GM18505 (cell line): ENCODE results near the gene ADGRL1.
"Not testable (repeated sequence)": the region's sequence is repeated elsewhere in the genome, so short reads cannot be mapped to it uniquely, and the experiment has no call there.

Source experiments
- ATAC-seq: cut with Tn5 transposase; IDR thresholded peaks from one replicate; pipeline ENCODE4 v1.9.1; 2021; ENCODE audit not compliant: unreplicated experiment
- POLR2A ChIP-seq: IDR thresholded peaks from 4 replicates; pipeline ENCODE4 v1.6.1; 2011; ENCODE audit warnings: borderline replicate concordance; ENCODE audit not compliant: insufficient read depth, insufficient read length; ENCODE audit errors: extremely low read depth

ADGRL1 gene

DNA sequence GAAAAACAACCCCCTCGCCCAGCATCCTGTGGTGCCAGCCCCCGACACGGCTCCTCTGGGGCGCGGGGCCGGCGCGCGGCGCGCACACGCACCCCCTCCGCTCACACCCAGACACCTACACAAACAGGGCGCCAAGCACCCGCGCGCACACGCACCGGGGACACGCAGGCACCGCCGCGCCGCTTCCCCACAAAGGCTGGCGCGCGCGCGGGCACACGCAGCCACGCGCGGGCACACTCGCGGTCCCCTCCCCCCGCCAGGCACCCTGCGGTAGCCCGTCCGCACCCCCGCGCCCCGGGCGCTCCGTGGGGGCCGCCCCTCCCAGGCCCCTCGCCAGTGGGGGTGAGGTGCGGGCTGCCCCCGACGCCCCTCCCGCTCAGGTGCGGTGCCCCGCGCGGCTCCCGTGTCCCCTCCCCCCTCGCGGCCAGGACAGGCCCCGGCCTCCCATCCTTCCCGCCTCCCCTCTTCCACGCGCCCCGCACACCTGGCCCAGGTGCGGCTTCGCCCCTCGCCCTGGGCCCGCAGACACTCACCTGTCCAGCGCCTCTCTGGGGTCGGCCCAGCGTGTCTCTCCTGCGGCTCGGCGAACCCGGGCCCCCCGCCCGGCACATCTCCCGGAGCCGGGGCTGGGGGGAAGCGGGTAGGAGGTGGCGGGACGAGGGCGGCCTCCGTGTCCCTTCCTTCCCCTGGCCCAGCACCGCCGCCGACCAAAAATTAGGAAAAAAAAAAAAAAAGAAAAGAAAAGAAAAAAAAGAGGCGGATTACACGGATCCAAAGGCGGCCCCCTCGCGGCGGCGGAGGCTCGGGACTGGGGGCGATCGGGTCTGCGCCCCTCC, at the start of gene ADGRL1:
Gene ADGRL1 (minus strand): TSS at position 718 of the 836 bp plus-strand sequence. CDS start 22,567 bp downstream, outside the sequence.
- ATAC-seq, result not testable (repeated sequence)

DNA sequence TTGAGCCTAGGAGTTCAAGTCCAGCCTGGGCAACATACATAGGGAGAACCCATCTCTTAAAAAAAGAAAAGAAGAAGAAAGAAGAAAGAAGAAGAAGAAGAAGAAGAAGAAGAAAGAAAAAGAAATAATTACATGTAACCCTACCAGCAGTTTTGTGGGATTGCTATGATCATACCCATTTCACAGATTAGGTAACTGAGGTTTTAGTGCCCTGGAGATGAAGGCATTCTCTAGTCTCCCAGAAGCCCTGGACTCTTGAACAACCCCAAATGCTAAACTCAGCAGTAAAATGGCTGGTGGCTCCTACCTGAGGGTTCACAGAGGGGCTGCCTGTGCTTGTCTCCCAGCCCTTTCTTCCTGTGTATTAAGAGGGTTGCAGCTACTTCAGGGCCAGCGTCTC, 49.3 kb upstream of the ADGRL1 start:
- ATAC-seq, result not testable (repeated sequence)

DNA sequence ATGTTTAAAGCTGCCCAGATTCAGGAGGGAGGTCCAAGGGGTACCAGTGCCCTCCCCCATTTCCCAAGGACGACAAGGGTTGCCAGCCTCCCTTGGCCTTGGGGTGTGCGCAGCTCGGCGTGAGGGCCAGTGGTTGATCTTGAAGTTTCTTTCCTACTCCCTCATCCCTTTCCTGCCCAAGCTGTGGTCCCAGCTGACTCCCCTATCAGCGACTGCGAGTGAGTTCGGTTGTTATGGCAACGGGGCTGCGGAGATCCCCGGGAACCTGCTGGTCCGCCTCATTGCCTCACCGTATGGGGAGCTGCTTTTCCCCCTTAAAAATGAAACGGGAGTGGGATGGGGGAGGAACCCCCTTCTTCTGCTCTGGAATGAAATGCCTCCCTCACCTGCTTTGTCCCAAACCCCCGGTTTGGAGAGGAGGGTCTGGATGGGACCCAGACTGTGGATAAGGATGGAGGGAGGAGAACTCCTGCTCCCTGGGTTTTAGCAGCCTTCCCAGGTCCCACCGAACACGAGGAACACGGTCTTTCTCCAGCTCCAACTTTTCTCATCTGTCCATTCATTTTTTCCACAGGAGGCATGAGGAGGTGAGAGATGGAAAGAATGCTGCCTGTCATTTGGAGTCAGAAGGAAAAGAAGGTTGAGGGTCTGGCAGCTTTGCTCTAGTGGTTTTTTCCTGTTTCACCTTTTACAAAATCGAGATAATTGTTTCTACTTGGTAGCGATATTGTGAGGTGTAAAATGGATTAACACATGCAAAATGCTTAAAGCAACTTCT, 48.0 kb upstream of the ADGRL1 start:
- ATAC-seq, result not testable (repeated sequence)

DNA sequence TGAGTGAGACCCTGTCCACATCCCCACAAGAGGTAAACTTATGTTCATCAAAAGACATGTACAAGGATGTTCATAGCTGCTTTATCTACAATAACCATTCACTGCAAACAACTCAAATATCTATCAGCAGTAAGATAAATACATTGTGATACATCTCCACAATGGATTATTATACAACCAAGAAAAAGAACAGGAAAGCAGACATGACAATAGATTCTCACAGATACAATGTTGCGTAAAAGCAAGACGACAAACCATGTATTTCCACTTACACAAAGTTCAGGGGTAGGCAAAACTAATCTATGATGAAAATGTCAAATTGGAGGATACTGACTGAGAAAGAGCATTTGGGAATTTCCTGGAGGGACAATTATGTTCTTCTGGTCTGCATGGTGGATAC, 46.2 kb upstream of the ADGRL1 start:
- ATAC-seq, result not testable (repeated sequence)

DNA sequence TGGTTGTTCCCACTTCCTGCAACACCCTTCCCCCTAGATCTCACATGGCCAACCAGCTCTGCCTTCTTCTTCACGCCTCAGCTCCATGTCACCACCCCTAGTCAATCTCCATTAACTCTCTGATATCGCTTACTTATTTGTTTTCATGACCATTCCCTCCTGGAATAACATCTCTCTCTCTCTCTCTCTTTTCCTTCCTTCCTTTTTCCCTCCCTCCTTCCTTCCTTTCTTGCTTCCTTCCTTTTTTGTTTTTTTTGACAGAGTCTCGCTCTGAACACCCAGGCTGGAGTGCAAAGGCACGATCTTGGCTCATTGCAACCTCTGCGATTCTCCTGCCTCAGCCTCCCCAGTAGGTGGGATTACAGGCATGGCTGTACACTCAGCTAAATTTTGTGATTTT, 44.9 kb upstream of the ADGRL1 start:
- no peak for ATAC-seq
- no peak for TF ChIP-seq POLR2A

DNA sequence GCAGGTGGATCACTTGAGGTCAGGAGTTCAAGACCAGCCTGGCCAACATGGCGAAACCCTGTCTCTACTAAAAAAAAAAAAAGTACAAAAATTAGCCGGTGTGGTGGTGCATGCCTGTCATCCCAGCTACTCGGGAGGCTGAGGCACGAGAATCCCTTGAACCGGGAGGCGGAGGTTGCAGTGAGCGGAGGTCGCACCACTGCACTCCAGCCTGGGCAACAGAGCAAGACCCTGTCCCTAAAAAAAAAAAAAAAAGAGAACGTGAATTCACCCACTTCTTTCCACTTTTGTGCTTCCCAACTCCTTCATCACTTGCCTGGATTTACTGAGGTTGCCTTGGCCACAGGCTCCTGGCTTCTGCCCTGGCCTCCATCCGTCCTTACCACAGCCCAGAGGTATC, 44.3 kb upstream of the ADGRL1 start:
- ATAC-seq, result not testable (repeated sequence)

DNA sequence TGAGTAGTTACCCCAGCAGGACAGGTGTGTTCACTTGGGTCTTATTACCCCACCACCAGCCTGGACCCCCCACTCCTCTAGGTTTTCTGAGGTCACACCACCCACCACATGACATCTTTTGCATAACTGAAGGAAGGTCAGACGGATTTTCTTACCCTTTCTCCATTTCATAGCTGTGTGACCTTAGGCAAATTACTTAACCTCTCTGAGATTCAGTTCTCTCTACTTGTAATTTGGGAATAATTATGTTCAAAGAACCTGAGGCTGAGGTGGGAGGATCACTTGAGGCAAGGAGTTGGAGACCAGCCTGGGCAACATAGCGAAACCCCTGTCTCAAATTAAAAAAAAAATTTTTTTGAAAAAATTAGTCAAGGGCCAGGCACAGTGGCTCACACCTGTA, 43.9 kb upstream of the ADGRL1 start:
- ATAC-seq, result not testable (repeated sequence)

DNA sequence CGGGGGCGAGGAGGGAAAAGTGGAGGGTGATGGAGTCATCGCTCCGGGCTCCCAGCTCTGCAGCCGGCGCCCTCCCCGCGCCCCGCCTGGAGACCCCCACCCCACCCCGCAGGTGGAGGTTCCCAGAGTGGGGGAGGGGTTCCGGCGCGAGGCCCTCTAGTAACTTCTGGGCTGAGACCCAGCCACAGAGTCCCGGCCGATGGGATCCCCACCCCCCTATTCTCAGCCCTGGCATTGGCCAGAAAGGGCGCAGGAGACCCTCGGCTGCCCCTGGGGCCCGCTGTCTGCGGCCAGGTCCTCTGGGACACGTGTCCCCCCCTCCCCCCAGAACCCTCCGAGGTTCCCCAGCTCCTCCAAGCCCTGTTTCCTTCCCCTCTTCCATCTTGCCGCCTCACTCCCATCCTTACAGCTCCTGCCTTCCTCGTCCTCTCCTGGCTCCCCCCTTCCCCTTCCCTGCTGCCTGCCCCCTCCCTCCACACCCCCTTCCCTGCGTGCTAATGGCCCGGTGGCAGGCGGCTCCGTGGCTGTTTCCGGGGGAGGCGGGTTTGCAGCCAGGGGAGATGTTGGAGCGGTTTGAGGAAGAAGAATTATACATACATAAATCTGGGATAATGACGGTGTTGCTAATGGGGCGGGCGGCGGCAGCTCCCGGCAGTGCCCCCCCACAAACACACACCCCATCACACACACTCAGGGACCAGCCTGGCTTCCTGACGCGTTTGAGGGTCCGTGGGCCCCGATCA, 43.2 kb upstream of the ADGRL1 start:
- ATAC-seq, result not testable (repeated sequence)

DNA sequence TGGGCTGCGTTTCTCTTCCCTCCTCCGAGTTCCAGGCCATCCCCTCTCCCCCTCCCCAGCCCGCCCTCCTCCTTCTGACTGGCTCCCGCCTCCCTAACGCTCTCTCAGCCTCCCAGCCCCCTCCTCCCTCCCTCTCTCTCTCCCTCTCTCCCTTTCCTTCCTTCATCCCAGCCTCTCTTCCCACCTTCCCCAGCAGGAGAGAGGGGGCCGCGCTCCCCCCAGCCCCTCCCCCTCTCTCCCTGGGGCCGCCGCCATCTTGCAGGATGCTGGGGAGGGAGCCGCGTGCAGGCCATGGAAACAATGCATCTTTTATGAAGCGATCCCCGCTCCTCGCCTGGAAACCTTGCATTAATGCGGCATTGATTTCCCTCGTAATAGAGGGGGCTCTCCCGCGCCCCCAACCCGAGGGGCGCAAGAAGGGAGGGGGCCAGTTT, 42.6 kb upstream of the ADGRL1 start:
- no peak for TF ChIP-seq POLR2A
- no peak for ATAC-seq

DNA sequence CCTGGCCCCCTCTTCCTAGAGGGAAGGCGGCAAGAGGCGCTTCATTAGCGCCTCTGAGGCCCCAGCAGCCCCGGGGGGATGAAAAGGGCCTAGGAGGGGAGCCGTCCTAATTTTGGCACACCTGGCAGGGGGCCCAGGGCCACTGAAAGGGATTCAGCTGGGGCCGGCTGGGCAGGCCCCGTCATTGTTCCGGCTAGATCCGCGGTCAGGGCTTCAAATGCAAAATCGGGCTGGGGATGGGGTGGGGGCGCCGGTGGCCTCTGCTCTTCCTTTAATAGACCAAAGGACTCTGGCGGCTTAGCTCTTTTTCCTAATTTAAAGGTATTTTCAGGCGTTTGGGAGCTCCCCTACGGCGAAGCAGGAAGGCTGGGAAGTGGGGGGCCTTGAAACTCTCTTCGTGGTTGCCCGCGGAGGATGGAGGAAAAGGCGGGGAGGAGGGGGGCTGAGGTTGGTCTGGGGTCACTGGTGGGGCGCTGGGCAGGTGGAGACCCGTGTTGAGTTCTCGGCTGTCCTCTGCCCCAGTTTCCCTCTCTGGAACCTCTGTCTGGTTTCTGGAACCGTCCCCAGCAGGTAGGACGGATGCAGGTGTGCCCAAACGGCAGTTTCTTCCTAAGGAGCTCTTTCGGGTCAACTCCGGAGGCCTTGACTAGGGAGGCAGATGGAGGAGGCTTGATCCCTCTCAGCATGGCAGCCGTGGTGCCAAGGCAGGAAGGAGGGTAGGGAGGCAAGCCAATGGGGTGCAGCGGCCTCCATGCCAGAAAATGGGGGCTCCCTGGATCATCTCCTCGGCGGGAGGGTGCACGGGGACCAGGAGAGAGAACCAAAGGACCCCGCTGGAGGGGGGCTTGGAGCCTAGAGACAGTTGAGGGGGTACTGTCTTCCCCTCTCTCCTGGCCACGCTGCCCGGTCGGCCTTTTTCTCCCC, 41.8 kb upstream of the ADGRL1 start:
- not testable (repeated sequence) for ATAC-seq

DNA sequence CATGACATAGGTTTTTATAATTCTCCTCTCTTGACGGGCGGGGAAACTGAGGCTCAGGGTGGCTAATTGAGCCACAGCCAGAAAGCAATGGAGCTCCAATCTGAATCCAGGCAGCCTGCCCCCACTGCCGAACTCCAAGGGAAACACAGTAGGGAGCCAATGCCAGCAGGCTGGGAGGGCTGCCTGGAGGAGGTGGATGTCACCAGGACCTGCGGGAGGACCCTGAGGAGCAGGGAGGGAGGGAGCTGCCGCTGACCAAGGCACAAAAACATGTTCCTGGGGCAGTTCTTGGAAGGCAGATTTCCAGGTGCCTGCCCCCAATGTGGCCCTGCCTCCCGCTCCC, 41.2 kb upstream of the ADGRL1 start:
- not testable (repeated sequence) for ATAC-seq

DNA sequence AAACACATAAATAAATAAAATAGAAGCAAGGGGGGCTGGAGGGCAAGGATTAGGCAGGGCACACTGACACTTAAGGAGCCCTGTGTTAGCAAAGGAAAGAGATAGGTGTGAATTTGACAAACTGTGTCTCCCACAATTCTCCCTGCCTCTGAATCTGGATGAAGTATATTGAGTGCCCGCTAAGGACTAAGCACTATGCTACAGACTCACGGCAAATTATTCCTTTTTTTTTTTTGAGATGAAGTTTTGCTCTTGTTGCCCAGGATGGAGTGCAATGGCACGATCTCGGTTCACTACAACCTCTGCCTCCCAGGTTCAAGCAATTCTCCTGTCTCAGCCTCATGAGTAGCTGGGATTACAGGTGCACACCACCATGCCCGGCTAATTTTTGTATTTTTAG, 38.4 kb upstream of the ADGRL1 start:
- ATAC-seq, result not testable (repeated sequence)

DNA sequence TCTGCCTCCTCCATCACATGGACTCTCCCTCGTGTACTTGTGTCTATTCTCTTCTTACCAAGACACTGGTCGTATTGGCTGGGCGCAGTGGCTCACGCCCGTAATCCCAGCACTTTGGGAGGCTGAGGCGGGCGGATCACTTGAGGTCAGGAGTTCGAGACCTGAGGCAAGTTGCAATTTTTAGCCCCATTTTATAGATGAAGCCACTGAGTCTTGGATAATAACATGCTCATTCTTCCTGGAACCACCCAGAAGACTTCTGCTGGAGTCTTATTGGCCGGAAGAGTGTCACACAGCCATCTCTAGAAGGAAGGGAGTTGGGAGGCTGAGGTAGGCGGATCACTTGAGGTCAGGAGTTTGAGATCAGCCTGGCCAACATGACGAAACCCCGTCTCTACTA, 37.7 kb upstream of the ADGRL1 start:
- ATAC-seq, result not testable (repeated sequence)
